Neural crest cell (in vitro differentiated cells): ENCODE measurements around the gene ODC1. TPM values are rescaled to one million over a fixed set of nuclear protein-coding genes. Genes with fewer than 3 reads are reported as not detected.

Experiments
- DNase-seq: peaks from one replicate; pipeline ENCODE4 v3.0.0; 2021; ENCODE audit warnings: low read depth, mixed read lengths, low spot score
- H3K27ac Mint-ChIP-seq: one replicate; pipeline ENCODE4 v1.8.0; 2021; ENCODE audit warnings: mild to moderate bottlenecking, mixed read lengths; ENCODE audit not compliant: unreplicated experiment
- H3K27me3 Mint-ChIP-seq: 2 replicates; pipeline ENCODE4 v1.8.0; 2021; ENCODE audit warnings: low read depth, mild to moderate bottlenecking, mixed read lengths
- H3K36me3 Mint-ChIP-seq: 2 replicates; pipeline ENCODE4 v1.8.0; 2021; ENCODE audit warnings: low read depth, mild to moderate bottlenecking, mixed read lengths
- H3K4me1 Mint-ChIP-seq: 2 replicates; pipeline ENCODE4 v1.8.0; 2021; ENCODE audit warnings: mixed read lengths
- H3K4me3 Mint-ChIP-seq: one replicate; pipeline ENCODE4 v1.8.0; 2021; ENCODE audit warnings: mild to moderate bottlenecking, mixed read lengths
- H3K9me3 Mint-ChIP-seq: 2 replicates; pipeline ENCODE4 v1.8.0; 2021; ENCODE audit warnings: mixed read lengths
- CTCF ChIP-seq: fragments of 200-600 bp; sonication (generic); conservative IDR thresholded peaks from 2 replicates; pipeline ENCODE4 v1.5.0; 2021; ENCODE audit warnings: antibody characterized with exemption, mild to moderate bottlenecking
- total RNA-seq: library from RNA; stranded (reverse); gene quantifications from 2 replicates; pipeline ENCODE4 v1.2.1, GENCODE V29; 2021

The ODC1 gene
- total RNA-seq, 1 donor from 2014 or later = 290 TPM

- no peak overlapping the region for H3K27ac Mint-ChIP-seq
- no peaks in the 10 kb centered on the region for H3K36me3 Mint-ChIP-seq
- DNase-seq = no peak
- no peaks in the 10 kb centered on the region for H3K27me3 Mint-ChIP-seq
- no peaks in the 10 kb centered on the region for H3K4me1 Mint-ChIP-seq
- no peak for TF ChIP-seq CTCF
- no peaks in the 10 kb centered on the region for H3K9me3 Mint-ChIP-seq
- H3K4me3 Mint-ChIP-seq = no peak overlapping the region
These were observed 23.8 kb upstream of the ODC1 start for GRCh38 chr2:10471955-10472354.

- H3K4me3 Mint-ChIP-seq = no peak overlapping the region
- no peaks in the 10 kb centered on the region for H3K9me3 Mint-ChIP-seq
- no peak for TF ChIP-seq CTCF
- H3K27me3 Mint-ChIP-seq = no peaks in the 10 kb centered on the region
- DNase-seq = no peak
- H3K4me1 Mint-ChIP-seq = no peaks in the 10 kb centered on the region
- H3K27ac Mint-ChIP-seq = no peak overlapping the region
- no peaks in the 10 kb centered on the region for H3K36me3 Mint-ChIP-seq
These were observed 23.0 kb upstream of the ODC1 start for GRCh38 chr2:10471046-10471571.

GRCh38 chr2:10469955-10470608 is 22.0 kb upstream of the ODC1 start:
- no peaks in the 10 kb centered on the region for H3K27me3 Mint-ChIP-seq
- H3K9me3 Mint-ChIP-seq = no peaks in the 10 kb centered on the region
- no peaks in the 10 kb centered on the region for H3K36me3 Mint-ChIP-seq
- no peak for TF ChIP-seq CTCF
- H3K27ac Mint-ChIP-seq = no peak overlapping the region
- no peak for DNase-seq
- no peaks in the 10 kb centered on the region for H3K4me1 Mint-ChIP-seq
- H3K4me3 Mint-ChIP-seq = no peak overlapping the region

GRCh38 chr2:10469301-10469700 is 21.2 kb upstream of the ODC1 start:
- Mint-ChIP-seq H3K9me3 (no peaks in the 10 kb centered on the region), H3K4me1 (no peaks in the 10 kb centered on the region), H3K4me3 (no peak overlapping the region), H3K36me3 (no peaks in the 10 kb centered on the region), H3K27me3 (no peaks in the 10 kb centered on the region), H3K27ac (no peak overlapping the region)
- no peak for DNase-seq
- TF ChIP-seq CTCF = no peak

GRCh38 chr2:10467401-10467800 is 19.3 kb upstream of the ODC1 start:
- Mint-ChIP-seq H3K4me3 (no peak overlapping the region), H3K27ac (no peak overlapping the region), H3K27me3 (no peaks in the 10 kb centered on the region), H3K36me3 (no peaks in the 10 kb centered on the region), H3K4me1 (no peaks in the 10 kb centered on the region), H3K9me3 (no peaks in the 10 kb centered on the region)
- no peak for DNase-seq
- TF ChIP-seq CTCF = no peak
